HG02588 (cell line): ENCODE data around the gene ING1.
"Not testable (repeated sequence)": the region's sequence is repeated elsewhere in the genome, so short reads cannot be mapped to it uniquely, and the experiment has no call there.

Experiments used
- ATAC-seq: cut with Tn5 transposase; IDR thresholded peaks from one replicate; pipeline ENCODE4 v1.9.1; 2021; ENCODE audit warnings: mild to moderate bottlenecking, moderate library complexity; ENCODE audit not compliant: unreplicated experiment

ING1 gene

GRCh38 chr13:110690516-110690915 is 23.0 kb upstream of the ING1 start:
- ATAC-seq, result no peak

GRCh38 chr13:110695774-110696173 is 17.7 kb upstream of the ING1 start:
- ATAC-seq, result not testable (repeated sequence)

GRCh38 chr13:110696776-110697175 is 16.7 kb upstream of the ING1 start:
- no peak for ATAC-seq

GRCh38 chr13:110697842-110698241 is 15.7 kb upstream of the ING1 start:
- ATAC-seq, result no peak

GRCh38 chr13:110698689-110699088 is 14.8 kb upstream of the ING1 start:
- peak; percentile 51 for ATAC-seq

GRCh38 chr13:110699148-110700145 is 14.1 kb upstream of the ING1 start:
- ATAC-seq, result no peak

GRCh38 chr13:110700186-110700585 is 13.3 kb upstream of the ING1 start:
- ATAC-seq, result no peak

GRCh38 chr13:110700641-110701040 is 12.9 kb upstream of the ING1 start:
- ATAC-seq, result no peak

GRCh38 chr13:110701061-110701460 is 12.4 kb upstream of the ING1 start:
- ATAC-seq, result not testable (repeated sequence)

- no peak for ATAC-seq
Measured at GRCh38 chr13:110702089-110702488, 11.4 kb upstream of the ING1 start.

- ATAC-seq, result no peak
Measured at GRCh38 chr13:110702591-110703526, 10.6 kb upstream of the ING1 start.

- no peak for ATAC-seq
Measured at GRCh38 chr13:110705356-110705825, 8.1 kb upstream of the ING1 start.

GRCh38 chr13:110705826-110706569 is 7.5 kb upstream of the ING1 start, which contains the start of gene CARS2:
Gene CARS2, minus strand, starts transcription at chr13:110706116. Its CDS starts 23 bp downstream, at chr13:110706093.
- peak; percentile 97 for ATAC-seq

GRCh38 chr13:110706570-110707372 is 6.7 kb upstream of the ING1 start:
- ATAC-seq, result no peak

GRCh38 chr13:110712081-110712848 is 1.2 kb upstream of the ING1 start:
- peak; percentile 30 for ATAC-seq

- ATAC-seq, result peak; percentile 44
Measured at GRCh38 chr13:110712849-110713641, 455 bp upstream of the ING1 start.

- ATAC-seq, result no peak
Measured at GRCh38 chr13:110713981-110714796, 689 bp downstream of the ING1 start.
